Stomach (tissue), 4 donors: ENCODE results near the gene CRYBB1.

Experiments used
- EP300 ChIP-seq: sonication (generic); formaldehyde crosslinking; IDR thresholded peaks from one replicate; pipeline ENCODE4 v1.6.1; 2017; ENCODE audit warnings: antibody characterized with exemption
- POLR2A ChIP-seq, 4 donors: fragments of 450-650 bp; IDR thresholded peaks; one replicate each; pipeline ENCODE4 v1.6.1; 2016; ENCODE audit warnings: antibody characterized with exemption in 4 of 4, control low read depth in 2 of 4, mild to moderate bottlenecking in 1 of 4, moderate library complexity in 1 of 4
- POLR2AphosphoS5 ChIP-seq, 3 donors: sonication (generic); formaldehyde crosslinking; IDR thresholded peaks; one replicate each; pipeline ENCODE4 v1.6.1; 2016; ENCODE audit warnings: antibody characterized with exemption in 3 of 3
- TF ChIP-seq, protein P1 (sequence below), 7 experiments: fragments of 450-650 bp in 4 of 7; fragments of 200-600 bp in 3 of 7; sonication (generic) in 3 of 7; IDR thresholded peaks; one replicate each; pipeline ENCODE4 v1.5.1; 2016 to 2019; ENCODE audit warnings: antibody characterized with exemption in 7 of 7, control low read depth in 2 of 7, mild to moderate bottlenecking in 1 of 7

GRCh38 chr22:26551568-26551967 is 66.3 kb downstream of the CRYBB1 start:
- TF ChIP-seq, protein P1, sequence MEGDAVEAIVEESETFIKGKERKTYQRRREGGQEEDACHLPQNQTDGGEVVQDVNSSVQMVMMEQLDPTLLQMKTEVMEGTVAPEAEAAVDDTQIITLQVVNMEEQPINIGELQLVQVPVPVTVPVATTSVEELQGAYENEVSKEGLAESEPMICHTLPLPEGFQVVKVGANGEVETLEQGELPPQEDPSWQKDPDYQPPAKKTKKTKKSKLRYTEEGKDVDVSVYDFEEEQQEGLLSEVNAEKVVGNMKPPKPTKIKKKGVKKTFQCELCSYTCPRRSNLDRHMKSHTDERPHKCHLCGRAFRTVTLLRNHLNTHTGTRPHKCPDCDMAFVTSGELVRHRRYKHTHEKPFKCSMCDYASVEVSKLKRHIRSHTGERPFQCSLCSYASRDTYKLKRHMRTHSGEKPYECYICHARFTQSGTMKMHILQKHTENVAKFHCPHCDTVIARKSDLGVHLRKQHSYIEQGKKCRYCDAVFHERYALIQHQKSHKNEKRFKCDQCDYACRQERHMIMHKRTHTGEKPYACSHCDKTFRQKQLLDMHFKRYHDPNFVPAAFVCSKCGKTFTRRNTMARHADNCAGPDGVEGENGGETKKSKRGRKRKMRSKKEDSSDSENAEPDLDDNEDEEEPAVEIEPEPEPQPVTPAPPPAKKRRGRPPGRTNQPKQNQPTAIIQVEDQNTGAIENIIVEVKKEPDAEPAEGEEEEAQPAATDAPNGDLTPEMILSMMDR (IDR thresholded peaks at IDR 0.05): no peak
- TF ChIP-seq POLR2A (IDR thresholded peaks at IDR 0.05) (no peak), POLR2AphosphoS5 (IDR thresholded peaks at IDR 0.05) (no peak), EP300 (no peak)
